DOHH2 (cell line): ENCODE results near the gene CCDC120.

ENCODE experiments used
- H3F3A ChIP-seq: fragments of 200-600 bp; sonication (generic), shearing (Covaris generic); 2 replicates; pipeline ENCODE4 v1.6.0; 2016; ENCODE audit warnings: antibody characterized with exemption, mild to moderate bottlenecking; ENCODE audit not compliant: control insufficient read depth, insufficient read depth
- H3K27ac ChIP-seq: fragments of 200-600 bp; sonication (generic); 2 replicates; pipeline ENCODE4 v1.5.1; 2014; ENCODE audit warnings: low read depth, mild to moderate bottlenecking, low read length, moderate library complexity
- H3K27me3 ChIP-seq: fragments of 200-600 bp; sonication (generic); 2 replicates; pipeline ENCODE4 v1.6.1; 2014; ENCODE audit warnings: mild to moderate bottlenecking, low read length, mixed read lengths; ENCODE audit not compliant: control insufficient read depth
- H3K36me3 ChIP-seq: fragments of 200-600 bp; sonication (generic); 2 replicates; pipeline ENCODE4 v1.6.1; 2014; ENCODE audit warnings: mild to moderate bottlenecking, low read length, moderate library complexity, mixed read lengths; ENCODE audit not compliant: control insufficient read depth
- H3K4me1 ChIP-seq: fragments of 200-600 bp; sonication (generic); 2 replicates; pipeline ENCODE4 v1.6.1; 2014; ENCODE audit warnings: mild to moderate bottlenecking, low read length, mixed read lengths; ENCODE audit not compliant: control insufficient read depth
- H3K4me2 ChIP-seq: fragments of 200-600 bp; sonication (generic); 2 replicates; pipeline ENCODE4 v1.6.0; 2014; ENCODE audit warnings: mild to moderate bottlenecking, low read length, moderate library complexity
- H3K4me3 ChIP-seq: fragments of 200-600 bp; sonication (generic); 2 replicates; pipeline ENCODE4 v1.5.1; 2014; ENCODE audit warnings: mild to moderate bottlenecking, low read length, mixed read lengths
- H3K79me2 ChIP-seq: fragments of 200-600 bp; sonication (generic); 2 replicates; pipeline ENCODE4 v1.6.1; 2014; ENCODE audit warnings: mild to moderate bottlenecking, low read length, mixed read lengths; ENCODE audit not compliant: control insufficient read depth
- H3K9me2 ChIP-seq: fragments of 200-600 bp; sonication (generic); replicated peaks from 2 replicates; pipeline ENCODE4 v1.6.1; 2014; ENCODE audit warnings: mild to moderate bottlenecking, low read length, mixed read lengths; ENCODE audit not compliant: control insufficient read depth
- H3K9me3 ChIP-seq: fragments of 200-600 bp; sonication (generic); 2 replicates; pipeline ENCODE4 v1.6.1; 2014; ENCODE audit warnings: antibody characterized with exemption, low read length, mixed read lengths; ENCODE audit not compliant: control insufficient read depth, insufficient read depth
- H4K20me1 ChIP-seq: fragments of 200-600 bp; sonication (generic); 2 replicates; pipeline ENCODE4 v1.6.0; 2014; ENCODE audit warnings: low read depth, mild to moderate bottlenecking, antibody characterized with exemption, low read length, moderate library complexity; ENCODE audit not compliant: control insufficient read depth, insufficient read depth
- EZH2phosphoT487 ChIP-seq: fragments of 200-600 bp; sonication (generic); IDR thresholded peaks from 2 replicates; pipeline ENCODE4 v1.6.1; 2017; ENCODE audit warnings: borderline replicate concordance, mild to moderate bottlenecking, antibody characterized with exemption, low read length, moderate library complexity, mixed read lengths
- TF ChIP-seq, protein P1 (sequence below): fragments of 200-600 bp; sonication (generic); IDR thresholded peaks from one replicate; pipeline ENCODE4 v1.5.1; 2014; ENCODE audit warnings: antibody characterized with exemption, mild to moderate bottlenecking, low read depth, low read length; ENCODE audit not compliant: poor library complexity, severe bottlenecking

The CCDC120 gene

DNA sequence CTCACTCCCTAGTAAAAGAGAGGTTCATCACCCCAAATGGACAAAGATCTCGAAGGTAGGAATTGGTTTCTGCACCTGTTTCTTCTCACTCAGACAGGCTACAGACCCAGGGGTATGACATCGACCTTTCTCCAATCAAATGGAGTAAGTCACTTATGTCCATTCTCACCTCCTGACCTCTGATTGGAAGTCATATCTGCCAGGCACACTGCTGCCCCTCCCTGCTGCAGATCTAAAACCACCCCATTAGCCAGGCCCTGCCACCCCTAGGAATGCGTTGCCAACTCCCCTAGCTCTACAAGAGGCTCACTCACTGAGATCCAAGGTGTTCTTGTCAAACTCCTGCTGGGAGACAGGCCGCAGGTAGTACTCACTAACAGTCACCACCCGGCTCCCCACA lies 57.9 kb downstream of the CCDC120 start:
- Histone ChIP-seq H3K27me3 (no peaks in the 10 kb centered on the region), H3K9me2 (no peaks in the 10 kb centered on the region), H3K27ac (no peak overlapping the region), H3K79me2 (peaks cover 3% of the 10 kb centered on the region), H3K4me3 (no peak overlapping the region), H3K36me3 (peaks cover 29% of the 10 kb centered on the region), H3K9me3 (no peaks in the 10 kb centered on the region), H3K4me2 (no peak overlapping the region), H3K4me1 (no peaks in the 10 kb centered on the region), H4K20me1 (no peaks in the 10 kb centered on the region), H3F3A (no peaks in the 10 kb centered on the region)
- TF ChIP-seq, protein P1, sequence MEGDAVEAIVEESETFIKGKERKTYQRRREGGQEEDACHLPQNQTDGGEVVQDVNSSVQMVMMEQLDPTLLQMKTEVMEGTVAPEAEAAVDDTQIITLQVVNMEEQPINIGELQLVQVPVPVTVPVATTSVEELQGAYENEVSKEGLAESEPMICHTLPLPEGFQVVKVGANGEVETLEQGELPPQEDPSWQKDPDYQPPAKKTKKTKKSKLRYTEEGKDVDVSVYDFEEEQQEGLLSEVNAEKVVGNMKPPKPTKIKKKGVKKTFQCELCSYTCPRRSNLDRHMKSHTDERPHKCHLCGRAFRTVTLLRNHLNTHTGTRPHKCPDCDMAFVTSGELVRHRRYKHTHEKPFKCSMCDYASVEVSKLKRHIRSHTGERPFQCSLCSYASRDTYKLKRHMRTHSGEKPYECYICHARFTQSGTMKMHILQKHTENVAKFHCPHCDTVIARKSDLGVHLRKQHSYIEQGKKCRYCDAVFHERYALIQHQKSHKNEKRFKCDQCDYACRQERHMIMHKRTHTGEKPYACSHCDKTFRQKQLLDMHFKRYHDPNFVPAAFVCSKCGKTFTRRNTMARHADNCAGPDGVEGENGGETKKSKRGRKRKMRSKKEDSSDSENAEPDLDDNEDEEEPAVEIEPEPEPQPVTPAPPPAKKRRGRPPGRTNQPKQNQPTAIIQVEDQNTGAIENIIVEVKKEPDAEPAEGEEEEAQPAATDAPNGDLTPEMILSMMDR = no peak
- TF ChIP-seq EZH2phosphoT487 = no peak

DNA sequence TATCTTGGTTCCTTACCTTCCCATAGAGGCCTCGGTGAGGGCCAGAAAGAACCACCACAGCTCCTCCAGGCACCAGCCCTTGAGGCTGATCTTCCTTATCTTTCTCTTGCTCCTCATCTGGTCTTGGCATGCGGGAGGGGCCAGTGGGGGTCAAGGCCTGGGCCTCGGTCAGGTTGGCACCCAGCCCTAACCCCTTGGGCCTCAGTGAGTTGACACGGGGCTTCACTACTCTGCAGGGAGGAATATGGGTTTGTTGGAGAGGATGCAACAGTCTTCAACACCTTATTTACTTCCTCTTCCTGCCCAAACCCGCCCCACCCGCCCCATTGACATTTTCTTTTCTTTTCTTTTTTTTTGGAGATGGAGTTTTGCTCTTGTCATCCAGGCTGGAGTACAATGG lies 58.8 kb downstream of the CCDC120 start:
- Histone ChIP-seq H3K36me3 (peaks cover 30% of the 10 kb centered on the region), H3K27ac (no peak overlapping the region), H3K9me3 (no peaks in the 10 kb centered on the region), H3K4me1 (peaks cover 3% of the 10 kb centered on the region; the same call in 1 of the 2 replicates), H3F3A (no peaks in the 10 kb centered on the region), H3K4me2 (no peak overlapping the region), H3K27me3 (no peaks in the 10 kb centered on the region), H4K20me1 (no peaks in the 10 kb centered on the region), H3K4me3 (no peak overlapping the region), H3K79me2 (peaks cover 12% of the 10 kb centered on the region), H3K9me2 (no peaks in the 10 kb centered on the region)
- TF ChIP-seq, protein P1 = no peak
- no peak for TF ChIP-seq EZH2phosphoT487
